Ovary (tissue), 9 donors: ENCODE measurements around the gene AP1M2. TPM values are rescaled to one million over a fixed set of nuclear protein-coding genes. Genes with fewer than 3 reads are reported as not detected.
"Not testable (repeated sequence)": the region's sequence is repeated elsewhere in the genome, so short reads cannot be mapped to it uniquely, and the experiment has no call there.

Experiments
- DNase-seq, 5 donors: peaks; one replicate each; pipeline ENCODE4 v3.0.0-alpha.2; 2019 to 2020
- H3K27ac ChIP-seq, 2 donors: fragments of 200-600 bp; one replicate each; pipeline versions ENCODE4 v1.5.1 to v1.8.0; 2019 to 2022
- H3K27me3 ChIP-seq: fragments of 200-600 bp; one replicate; pipeline ENCODE4 v1.8.0; 2022
- H3K36me3 ChIP-seq: fragments of 200-600 bp; sonication (generic); one replicate; pipeline ENCODE4 v1.5.1; 2019
- H3K4me1 ChIP-seq: one replicate; pipeline ENCODE4 v1.8.1; 2013; ENCODE audit warnings: mild to moderate bottlenecking, moderate library complexity; ENCODE audit not compliant: insufficient read depth
- H3K4me3 ChIP-seq: fragments of 200-600 bp; sonication (generic); one replicate; pipeline ENCODE4 v1.5.1; 2017
- H3K9me3 ChIP-seq, 2 donors: fragments of 200-600 bp in 1 of 2; sonication (generic) in 1 of 2; one replicate each; pipeline versions ENCODE4 v1.5.1 to v1.8.1; 2013 to 2019; ENCODE audit warnings: mild to moderate bottlenecking in 1 of 2, moderate library complexity in 1 of 2
- CTCF ChIP-seq, 3 donors: fragments of 450-650 bp in 2 of 3; fragments of 200-600 bp in 1 of 3; IDR thresholded peaks; one replicate each; pipeline versions ENCODE4 v1.5.1 to v1.8.0; 2016 to 2022; ENCODE audit warnings: antibody characterized with exemption in 3 of 3, mild to moderate bottlenecking in 1 of 3
- EP300 ChIP-seq: sonication (generic); formaldehyde crosslinking; IDR thresholded peaks from one replicate; pipeline ENCODE4 v1.6.1; 2017; ENCODE audit warnings: antibody characterized with exemption
- POLR2A ChIP-seq: fragments of 450-650 bp; IDR thresholded peaks from one replicate; pipeline ENCODE4 v1.6.1; 2017; ENCODE audit warnings: antibody characterized with exemption, mild to moderate bottlenecking, moderate library complexity
- whole genome bisulfite sequencing, 3 donors: extraction: QIAGEN DNeasy Blood & Tissue Kit in 1 of 3; methylation state at CpG; one replicate each; pipeline versions ENCODE4 v1.1.5 to v1.1.7; 2013 to 2017; 5-methylcytosine and 5-hydroxymethylcytosine counted together
- intact Hi-C, 4 donors: fragments of 100-400 bp; cut with DNase I; formaldehyde crosslinking; loops; one replicate each; pipeline versions ENCODE4 v1.11.0 to v1.15.1; 2022 to 2023
- microRNA counts: library from miRNA; unstranded; fragments of <30 nt; microRNA quantifications from one replicate; lab custom pipeline; 2016
- microRNA-seq, 3 donors: library from miRNA; unstranded; fragments of <30 nt; microRNA quantifications; one replicate each; pipeline versions ENCODE4 to v1.2.0, GENCODE V29; 2019 to 2020
- polyA plus RNA-seq, 2 donors: library from polyadenylated mRNA; stranded (reverse); fragments of 200-250 nt in 1 of 2; fragments of 350-450 nt in 1 of 2; fragmentation: Illumina TruSeq in 1 of 2; extraction: RNeasy Lipid Tissue Mini Kit (QIAGEN cat#74804) in 1 of 2; gene quantifications; one replicate each; pipeline ENCODE4 v1.2.3, GENCODE V29; 2013 to 2014
- small RNA-seq: library from RNA; depleted of rRNA; stranded (forward); fragments of <200 nt; gene quantifications from one replicate; pipeline ENCODE3, GENCODE V24; 2016
- total RNA-seq, 7 donors: library from RNA; depleted of rRNA in 2 of 7; stranded (reverse); fragments of >200 nt in 2 of 7; fragmentation: NEBNext Ultra II Directional in 3 of 7; extraction: Animal tissue kit (Norgen Biotek cat#: 25700) in 3 of 7; gene quantifications; one replicate each; pipeline versions ENCODE4 v1.1.0 to v1.2.4, GENCODE V29; 2016 to 2023
- donor health status: DM: no; HTN: no; CAD: no; lungs with moderate emphysema.
- donor health status: DM: no; HTN: no; CAD: no.
- donor health status: Bipolar disorder and iron deficiency.
- donor health status: DM: yes; HTN: yes; CAD: no.
- donor health status: DM: no; HTN: no; CAD: no.
- donor health status: DM: yes; HTN: yes; CAD: no.

AP1M2 gene
- total and polyA plus RNA-seq, 9 donors = 0.19 to 45.5 (median 2.9) TPM; not detected in 1

- TF ChIP-seq POLR2A (no peak), EP300 (no peak), CTCF (IDR thresholded peaks at IDR 0.05) (no peak)
- Histone ChIP-seq H3K27ac (no peak overlapping the region), H3K4me3 (no peak overlapping the region), H3K36me3 (no peaks in the 10 kb centered on the region), H3K27me3 (no peaks in the 10 kb centered on the region), H3K9me3 (no peaks in the 10 kb centered on the region), H3K4me1 (no peaks in the 10 kb centered on the region)
- intact Hi-C loops = no loop called here
- no peak for DNase-seq
- 84 to 100% (median 94%) methylated on average over 1 of the region's 1 CpG for WGBS, 3 donors
These were observed 54.7 kb downstream of the AP1M2 start for GRCh38 chr19:10532457-10532856.

GRCh38 chr19:10526887-10527286 is 60.2 kb downstream of the AP1M2 start:
- H3K27me3 ChIP-seq, H3K9me3 ChIP-seq, H3K36me3 ChIP-seq, intact Hi-C loops, DNase-seq, H3K4me1 ChIP-seq, H3K4me3 ChIP-seq, H3K27ac ChIP-seq: not testable (repeated sequence)
- WGBS, 3 donors = 83 to 87% (median 83%) methylated on average over 8 of the region's 8 CpGs

GRCh38 chr19:10525636-10526035 is 61.5 kb downstream of the AP1M2 start:
- intact Hi-C loops = no loop called here
- no peaks in the 10 kb centered on the region for H3K27me3 ChIP-seq
- no peaks in the 10 kb centered on the region for H3K4me1 ChIP-seq
- WGBS, 3 donors = 87 to 94% (median 90%) methylated on average over 7 of the region's 7 CpGs
- H3K27ac ChIP-seq = no peak overlapping the region
- no peak for DNase-seq
- no peaks in the 10 kb centered on the region for H3K9me3 ChIP-seq
- H3K4me3 ChIP-seq = no peak overlapping the region
- no peaks in the 10 kb centered on the region for H3K36me3 ChIP-seq
- TF ChIP-seq EP300 (no peak), POLR2A (no peak), CTCF (IDR thresholded peaks at IDR 0.05) (no peak)

- Histone ChIP-seq H3K9me3 (no peaks in the 10 kb centered on the region), H3K36me3 (no peaks in the 10 kb centered on the region), H3K27me3 (no peaks in the 10 kb centered on the region), H3K4me1 (no peaks in the 10 kb centered on the region), H3K27ac (no peak overlapping the region), H3K4me3 (no peak overlapping the region)
- TF ChIP-seq EP300 = no peak
- no peak for TF ChIP-seq CTCF (IDR thresholded peaks at IDR 0.05)
- no peak for TF ChIP-seq POLR2A
- no peak for DNase-seq
- intact Hi-C loops = no loop called here
- WGBS, 3 donors = 64 to 71% (median 66%) methylated on average over 3 of the region's 3 CpGs
These were observed 63.9 kb downstream of the AP1M2 start for GRCh38 chr19:10523135-10523636.

MicroRNAs encoded within 50 kb of the gene (microRNA counts, 767-probe panel; counts per million panel counts)
- microRNA hsa-miR-1238 (lab: Ali Mortazavi, UCI) = 530 counts per million, percentile 78 among the panel's probes with 10 or more counts

Small RNAs within 50 kb of the gene (microRNA-seq; reads per million reads assigned to microRNA genes)
- gene MIR1238 = 0 reads per million in 3 donors

Small RNAs within 50 kb of the gene (small RNA-seq; reads per million reads assigned to genes)
- gene MIR1238 = not detected
- not detected for gene RNU7-140P

Other genes with a start within 250 kb of the AP1M2 start
- 10 to 100 TPM in 1 of 7 donors, 1 to 10 TPM in 6; 2.2 to 10.9 (median 3.6) TPM for gene ICAM3, start 247.7 kb downstream of the AP1M2 start, total RNA-seq
- gene ICAM3, start 247.7 kb downstream of the AP1M2 start, polyA plus RNA-seq = 1 to 10 TPM; 3.9 to 4.3 TPM
- 100 to 1,000 TPM in 1 of 7 donors, 10 to 100 TPM in 6; 55.4 to 118 (median 81.6) TPM for gene TYK2, start 206.7 kb downstream of the AP1M2 start, total RNA-seq
- gene TYK2, start 206.7 kb downstream of the AP1M2 start, polyA plus RNA-seq = 10 to 100 TPM; 62.7 to 73.2 TPM
- gene CDC37, start 183.8 kb downstream of the AP1M2 start, total RNA-seq = 100 to 1,000 TPM in 5 of 7 donors, 10 to 100 TPM in 2; 81.3 to 123 (median 113) TPM
- gene CDC37, start 183.8 kb downstream of the AP1M2 start, polyA plus RNA-seq = 100 to 1,000 TPM; 117 to 180 TPM
- 1 to 10 TPM in 6 of 7 donors, under 1 TPM in 1; 0.71 to 4.8 (median 3.0) TPM for gene PDE4A, start 166.8 kb downstream of the AP1M2 start, total RNA-seq
- gene PDE4A, start 166.8 kb downstream of the AP1M2 start, polyA plus RNA-seq = 1 to 10 TPM; 2.1 to 2.6 TPM
- gene KEAP1, start 84.0 kb downstream of the AP1M2 start, total RNA-seq = 10 to 100 TPM; 29.6 to 61.7 (median 51.7) TPM
- gene KEAP1, start 84.0 kb downstream of the AP1M2 start, polyA plus RNA-seq = 10 to 100 TPM; 38.5 to 40.4 TPM
- gene S1PR5, start 69.9 kb downstream of the AP1M2 start, total RNA-seq = under 1 TPM in 6 of 7 donors, not detected in 1; 0.12 to 0.57 (median 0.32) TPM
- 1 to 10 TPM in 1 of 2 donors, under 1 TPM in 1; 0.33 to 1.4 TPM for gene S1PR5, start 69.9 kb downstream of the AP1M2 start, polyA plus RNA-seq
- 10 to 100 TPM; 13.9 to 26.9 (median 24.1) TPM for gene ATG4D, start 43.4 kb downstream of the AP1M2 start, total RNA-seq
- gene ATG4D, start 43.4 kb downstream of the AP1M2 start, polyA plus RNA-seq = 10 to 100 TPM in 1 of 2 donors, 1 to 10 TPM in 1; 3.1 to 20.8 TPM
- 10 to 100 TPM; 12.3 to 28.9 (median 23.6) TPM for gene KRI1, start 21.3 kb downstream of the AP1M2 start, total RNA-seq
- 10 to 100 TPM; 20.1 to 24.2 TPM for gene KRI1, start 21.3 kb downstream of the AP1M2 start, polyA plus RNA-seq
- 1 to 10 TPM; 4.4 to 7.4 (median 5.6) TPM for gene CDKN2D, start 18.3 kb downstream of the AP1M2 start, total RNA-seq
- 1 to 10 TPM; 2.8 to 7.6 TPM for gene CDKN2D, start 18.3 kb downstream of the AP1M2 start, polyA plus RNA-seq
- 100 to 1,000 TPM in 1 of 7 donors, 10 to 100 TPM in 6; 18.1 to 137 (median 52.3) TPM for gene SLC44A2, start 38.2 kb upstream of the AP1M2 start, total RNA-seq
- gene SLC44A2, start 38.2 kb upstream of the AP1M2 start, polyA plus RNA-seq = 10 to 100 TPM; 37.6 to 94.1 TPM
- gene ILF3, start 67.0 kb upstream of the AP1M2 start, total RNA-seq = 100 to 1,000 TPM in 6 of 7 donors, 10 to 100 TPM in 1; 90.0 to 295 (median 246) TPM
- gene ILF3, start 67.0 kb upstream of the AP1M2 start, polyA plus RNA-seq = 100 to 1,000 TPM; 120 to 149 TPM
- 10 to 100 TPM; 33.3 to 61.0 (median 51.5) TPM for gene QTRT1, start 114.1 kb upstream of the AP1M2 start, total RNA-seq
- 10 to 100 TPM in 1 of 2 donors, 1 to 10 TPM in 1; 3.2 to 59.1 TPM for gene QTRT1, start 114.1 kb upstream of the AP1M2 start, polyA plus RNA-seq
- gene DNM2, start 130.8 kb upstream of the AP1M2 start, total RNA-seq = 100 to 1,000 TPM in 3 of 7 donors, 10 to 100 TPM in 4; 51.1 to 121 (median 87.5) TPM
- gene DNM2, start 130.8 kb upstream of the AP1M2 start, polyA plus RNA-seq = 10 to 100 TPM; 53.7 to 68.6 TPM
- gene TMED1, start 248.9 kb upstream of the AP1M2 start, total RNA-seq = 10 to 100 TPM; 24.5 to 53.8 (median 29.1) TPM
- gene TMED1, start 248.9 kb upstream of the AP1M2 start, polyA plus RNA-seq = 10 to 100 TPM in 1 of 2 donors, 1 to 10 TPM in 1; 9.3 to 49.6 TPM